ENCODE data around the gene CFAP206. TPM values are rescaled to one million over a fixed set of nuclear protein-coding genes. Genes with fewer than 3 reads are reported as not detected.

Gene CFAP206
- total RNA-seq, 4 donors from 2014 or later: 0.52 to 3.9 (median 2.8) TPM; not detected in 1

GRCh38 chr6:87384449-87384848 lies 23.3 kb upstream of the CFAP206 start:
- intact Hi-C loops (cut with DNase I; ENCODE audit: low total_unique reads): no loop called here
- no peaks in the 10 kb centered on the region for H3K36me3 ChIP-seq
- no peak for DNase-seq
- H3K4me1 ChIP-seq: no peaks in the 10 kb centered on the region
- H3K27ac ChIP-seq: no peak overlapping the region
- no peaks in the 10 kb centered on the region for H3K27me3 ChIP-seq
- TF ChIP-seq POLR2A (IDR thresholded peaks at IDR 0.05): no peak
- no peak for TF ChIP-seq CTCF (IDR thresholded peaks at IDR 0.05)
- no peaks in the 10 kb centered on the region for H3K9me3 ChIP-seq
- no peak overlapping the region for H3K4me3 ChIP-seq

DNA sequence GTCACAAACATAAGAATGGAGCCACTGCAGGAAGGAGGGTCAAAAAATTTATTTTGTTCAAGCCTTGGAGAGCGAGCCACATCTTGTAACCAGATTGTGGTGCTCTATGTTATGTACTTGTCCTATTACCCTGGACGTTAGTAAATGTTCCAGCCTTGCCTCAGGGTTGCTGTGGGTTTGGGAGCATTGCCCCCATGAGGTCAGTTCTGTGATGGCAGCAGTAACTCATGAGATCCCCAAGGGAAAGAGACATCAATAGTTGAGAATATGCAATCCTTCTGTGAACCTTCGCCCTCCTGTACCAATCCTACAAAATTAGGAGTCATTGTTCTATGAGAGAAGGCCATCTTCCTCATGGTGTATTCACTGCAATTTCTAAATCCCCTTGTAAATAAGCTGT lies 16.4 kb upstream of the CFAP206 start:
- no peak for DNase-seq
- H3K36me3 ChIP-seq: no peaks in the 10 kb centered on the region
- intact Hi-C loops (cut with DNase I; ENCODE audit: low total_unique reads): no loop called here
- TF ChIP-seq CTCF (IDR thresholded peaks at IDR 0.05): no peak
- no peak for TF ChIP-seq POLR2A (IDR thresholded peaks at IDR 0.05)
- no peak overlapping the region for H3K27ac ChIP-seq
- H3K4me1 ChIP-seq: no peaks in the 10 kb centered on the region
- no peaks in the 10 kb centered on the region for H3K9me3 ChIP-seq
- H3K27me3 ChIP-seq: no peaks in the 10 kb centered on the region
- H3K4me3 ChIP-seq: no peak overlapping the region

DNA sequence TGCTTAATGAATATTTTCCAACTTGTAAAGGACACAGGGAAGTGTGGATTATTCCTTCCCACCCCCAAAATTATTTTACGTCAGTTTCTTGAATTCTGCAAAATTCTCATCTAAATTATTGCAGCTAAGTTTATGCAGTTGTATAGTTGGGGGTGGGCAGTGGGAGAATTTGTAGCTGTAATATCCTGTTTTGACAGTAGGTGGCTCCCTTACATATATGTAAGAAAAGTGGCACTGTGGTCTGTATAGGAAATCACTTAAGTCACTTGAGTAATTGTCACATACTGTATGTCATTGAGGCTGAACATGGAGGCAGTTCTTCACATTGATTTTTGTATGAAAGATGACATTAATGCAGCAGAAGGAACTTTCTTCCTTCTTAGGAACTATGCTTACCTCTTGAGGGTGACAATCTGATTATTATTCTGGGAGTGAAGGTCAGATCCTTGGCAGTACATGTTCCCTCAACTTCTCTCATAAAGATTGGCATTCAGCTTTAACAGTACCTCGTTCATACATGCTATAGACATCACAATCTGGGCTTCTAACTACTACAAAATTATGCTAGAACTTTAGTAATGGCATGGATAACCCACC lies 14.6 kb upstream of the CFAP206 start:
- no peaks in the 10 kb centered on the region for H3K27me3 ChIP-seq
- no peak overlapping the region for H3K4me3 ChIP-seq
- H3K9me3 ChIP-seq: no peaks in the 10 kb centered on the region
- no peaks in the 10 kb centered on the region for H3K4me1 ChIP-seq
- no peak for DNase-seq
- no peak overlapping the region for H3K27ac ChIP-seq
- H3K36me3 ChIP-seq: no peaks in the 10 kb centered on the region
- intact Hi-C loops (cut with DNase I; ENCODE audit: low total_unique reads): no loop called here
- TF ChIP-seq CTCF (IDR thresholded peaks at IDR 0.05): peak; percentile 56 to 74 (median 64)
- TF ChIP-seq POLR2A (IDR thresholded peaks at IDR 0.05): no peak

DNA sequence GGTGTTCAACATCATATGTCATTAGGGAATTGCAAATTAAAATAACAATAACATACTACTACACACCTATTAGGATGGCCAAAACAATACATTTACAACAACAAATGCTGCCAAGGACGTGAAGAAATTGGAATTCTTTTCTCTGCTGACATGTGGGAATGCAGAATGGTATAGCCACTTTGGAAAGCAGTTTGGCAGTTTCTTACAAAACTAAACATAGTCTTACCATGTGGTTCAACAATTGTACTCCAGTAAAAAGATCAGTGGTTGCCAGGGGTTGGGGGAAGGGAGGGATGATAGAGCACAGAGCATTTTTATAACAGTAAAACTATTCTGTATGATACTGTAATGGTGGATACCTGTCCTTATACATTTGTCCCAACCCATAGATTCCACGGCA lies 12.3 kb upstream of the CFAP206 start:
- TF ChIP-seq CTCF (IDR thresholded peaks at IDR 0.05) (no peak), POLR2A (IDR thresholded peaks at IDR 0.05) (no peak)
- DNase-seq: no peak
- Histone ChIP-seq H3K4me3 (no peak overlapping the region), H3K27ac (no peak overlapping the region), H3K4me1 (no peaks in the 10 kb centered on the region), H3K9me3 (no peaks in the 10 kb centered on the region), H3K36me3 (no peaks in the 10 kb centered on the region), H3K27me3 (no peaks in the 10 kb centered on the region)
- intact Hi-C loops (cut with DNase I; ENCODE audit: low total_unique reads): no loop called here

DNA sequence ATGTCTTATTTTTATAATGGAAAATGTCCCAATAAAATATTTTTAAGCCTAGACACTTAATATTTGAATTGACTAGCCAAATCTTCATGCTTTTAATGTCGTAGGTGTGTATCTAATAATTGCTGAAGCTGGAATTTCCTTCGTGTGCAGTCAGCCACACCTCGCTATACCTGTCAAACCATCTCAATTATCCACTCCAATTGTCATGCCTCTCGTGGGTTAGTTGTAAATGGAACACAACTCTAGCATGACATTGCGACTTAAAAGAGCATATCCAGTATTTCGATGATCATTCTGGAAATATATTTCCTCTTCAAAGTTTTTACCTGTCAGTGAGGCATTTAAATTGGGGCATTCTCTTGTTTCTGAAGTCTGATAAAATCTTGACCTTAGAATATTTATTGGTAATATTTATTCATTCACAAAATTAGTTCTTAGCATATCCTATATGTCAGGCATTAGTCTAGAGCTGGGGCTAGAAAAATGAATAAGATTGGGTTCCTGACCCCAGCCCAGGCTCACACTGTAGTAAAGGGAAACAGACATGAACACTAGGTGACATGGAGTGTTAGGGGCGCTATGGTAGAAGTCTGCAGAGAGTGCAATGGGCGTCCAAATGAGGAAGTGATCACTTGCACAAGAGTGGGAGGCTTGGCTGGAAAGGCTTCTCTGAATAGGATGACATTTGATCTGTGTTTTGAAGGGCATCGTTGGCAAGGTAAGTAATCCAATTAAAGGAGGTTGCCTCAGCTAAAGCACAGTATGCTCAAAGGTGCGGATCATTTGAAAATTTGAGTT lies 11.0 kb upstream of the CFAP206 start:
- no peaks in the 10 kb centered on the region for H3K9me3 ChIP-seq
- intact Hi-C loops (cut with DNase I; ENCODE audit: low total_unique reads): no loop called here
- no peak for DNase-seq
- no peak for TF ChIP-seq CTCF (IDR thresholded peaks at IDR 0.05)
- no peak for TF ChIP-seq POLR2A (IDR thresholded peaks at IDR 0.05)
- H3K4me3 ChIP-seq: no peak overlapping the region
- H3K27ac ChIP-seq: no peak overlapping the region
- H3K4me1 ChIP-seq: no peaks in the 10 kb centered on the region
- H3K36me3 ChIP-seq: no peaks in the 10 kb centered on the region
- H3K27me3 ChIP-seq: no peaks in the 10 kb centered on the region
